GM18511 (cell line): Measurements from ENCODE around the gene SLC27A1.
A peak's percentile ranks its signal among the peaks of the same experiment; 100 is the strongest.
"Not testable (repeated sequence)": the region's sequence is repeated elsewhere in the genome, so short reads cannot be mapped to it uniquely, and the experiment has no call there.

ENCODE experiments used
- ATAC-seq: cut with Tn5 transposase; IDR thresholded peaks from one replicate; pipeline ENCODE4 v1.9.1; 2021; ENCODE audit warnings: mild to moderate bottlenecking, moderate library complexity; ENCODE audit not compliant: unreplicated experiment

The SLC27A1 gene

GRCh38 chr19:17510220-17510993 is 40.1 kb downstream of the SLC27A1 start:
- ATAC-seq: no peak

DNA sequence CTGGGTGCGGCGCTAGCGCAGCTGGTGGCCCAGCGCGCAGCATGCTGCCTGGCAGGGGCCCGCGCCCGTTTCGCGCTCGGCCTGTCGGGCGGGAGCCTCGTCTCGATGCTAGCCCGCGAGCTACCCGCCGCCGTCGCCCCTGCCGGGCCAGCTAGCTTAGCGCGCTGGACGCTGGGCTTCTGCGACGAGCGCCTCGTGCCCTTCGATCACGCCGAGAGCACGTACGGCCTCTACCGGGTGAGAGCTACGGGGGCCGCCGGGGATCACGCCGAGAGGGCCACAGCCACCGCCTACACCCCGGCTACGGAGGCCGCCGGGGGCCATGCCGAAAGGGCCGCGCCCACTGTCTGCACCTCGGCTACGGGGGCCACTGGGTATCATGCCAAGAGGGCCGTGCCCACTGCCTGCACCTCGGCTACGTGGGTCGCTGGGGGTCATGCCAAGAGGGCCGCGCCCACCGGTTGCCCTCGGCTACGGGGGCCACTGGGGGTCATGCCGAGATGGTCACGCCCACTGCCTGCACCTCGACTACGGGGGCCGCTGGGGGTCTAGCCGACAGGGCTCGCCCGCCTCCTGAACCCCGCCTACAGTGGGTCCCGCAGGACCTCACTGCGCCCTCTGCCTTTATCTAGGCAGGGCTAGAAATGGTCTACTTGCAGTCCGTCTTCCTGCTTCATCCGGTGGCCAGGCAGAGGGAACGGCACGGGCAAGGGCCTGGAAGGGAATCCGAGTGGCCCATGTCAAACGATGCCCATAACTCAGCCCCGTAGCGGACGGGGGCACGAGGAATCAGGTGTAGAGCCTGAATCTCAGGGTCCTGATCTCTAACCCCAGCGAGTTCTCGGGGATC is 41.6 kb downstream of the SLC27A1 start:
- ATAC-seq: peak; percentile 74

DNA sequence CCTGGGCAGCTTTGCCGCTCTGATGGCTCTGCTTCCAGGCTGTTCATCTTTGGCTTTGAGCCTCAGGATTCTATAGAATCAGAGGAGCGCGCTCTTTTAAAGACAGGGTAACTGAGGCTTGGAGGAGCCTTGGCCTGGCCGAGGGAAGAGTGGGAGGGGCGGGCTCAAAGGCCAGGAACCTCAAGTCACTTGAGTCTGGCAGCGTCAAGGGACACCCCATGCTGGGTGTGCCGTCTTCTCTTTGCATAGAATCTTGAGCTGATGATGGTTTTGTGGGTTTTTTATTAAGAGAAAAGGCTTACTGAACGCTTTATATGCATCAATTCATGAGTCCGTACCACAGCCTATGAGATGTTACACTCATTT is 42.2 kb downstream of the SLC27A1 start:
- ATAC-seq: no peak

GRCh38 chr19:17515408-17516149 is 45.3 kb downstream of the SLC27A1 start:
- ATAC-seq: no peak

GRCh38 chr19:17517898-17518297 is 47.6 kb downstream of the SLC27A1 start:
- ATAC-seq: no peak

- not testable (repeated sequence) for ATAC-seq
Observed at GRCh38 chr19:17518654-17519053, 48.3 kb downstream of the SLC27A1 start.

DNA sequence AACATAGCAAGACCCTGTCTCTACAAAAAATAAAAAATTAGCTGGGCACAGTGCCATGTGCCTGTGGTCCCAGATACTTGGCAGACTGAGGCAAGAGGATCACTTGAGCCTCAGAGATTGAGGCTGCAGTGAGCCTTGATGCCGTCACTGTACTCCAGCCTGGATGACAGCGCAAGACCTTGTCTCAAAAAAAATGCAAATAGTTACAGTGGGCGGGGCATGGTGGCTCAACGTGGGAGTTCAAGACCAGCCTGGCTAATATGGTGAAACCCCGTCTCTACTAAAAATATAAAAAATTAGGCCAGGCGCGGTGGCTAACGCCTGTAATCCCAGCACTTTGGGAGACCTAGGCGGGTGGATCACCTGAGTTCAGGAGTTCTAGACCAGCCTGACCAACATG is 49.6 kb downstream of the SLC27A1 start:
- ATAC-seq: no peak

- ATAC-seq: no peak
Observed at GRCh38 chr19:17520865-17521264, 50.5 kb downstream of the SLC27A1 start.

DNA sequence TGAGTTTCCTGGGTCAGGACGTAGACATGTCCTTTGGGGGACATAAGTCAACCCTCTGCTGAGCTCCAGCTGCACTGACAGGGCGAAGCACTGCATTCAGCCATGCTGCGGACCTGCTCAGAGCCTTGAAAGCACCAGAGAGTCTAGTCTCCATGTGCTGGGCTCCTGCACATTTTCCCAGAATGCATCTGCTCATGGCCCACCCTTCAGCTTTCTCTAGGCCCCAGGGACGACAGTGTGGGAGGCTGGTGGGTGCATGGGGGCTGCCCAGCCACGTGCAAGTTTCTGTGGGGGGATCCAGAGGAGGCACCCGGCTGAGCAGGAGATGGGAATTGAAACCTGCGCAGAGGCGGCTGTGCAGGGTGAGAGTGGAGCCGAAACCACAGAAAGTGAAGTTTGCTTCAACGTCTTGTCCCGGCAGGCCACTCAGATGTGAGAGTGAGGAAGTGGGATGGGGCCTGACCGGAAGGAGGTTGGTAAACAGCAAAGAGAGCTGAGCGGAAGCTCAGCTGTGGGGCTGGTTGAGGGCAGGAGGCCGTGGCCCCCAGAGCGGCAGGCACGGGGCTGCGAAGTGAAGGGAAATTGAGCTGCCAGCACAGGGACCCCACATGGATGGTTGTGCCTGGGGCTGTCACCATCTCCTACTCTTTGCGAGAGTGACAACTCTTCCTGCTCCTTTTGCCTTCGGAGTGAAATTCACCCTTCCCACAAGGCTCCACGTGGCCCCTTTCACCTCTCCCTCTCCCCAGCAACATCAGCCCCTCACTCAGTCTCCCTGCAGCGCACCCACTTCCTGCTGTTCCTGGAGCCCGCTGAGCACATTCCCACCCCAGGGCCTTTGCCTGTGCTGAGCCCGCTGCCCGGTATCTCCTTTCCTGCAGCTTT is 52.9 kb downstream of the SLC27A1 start:
- ATAC-seq: peak; percentile 85

DNA sequence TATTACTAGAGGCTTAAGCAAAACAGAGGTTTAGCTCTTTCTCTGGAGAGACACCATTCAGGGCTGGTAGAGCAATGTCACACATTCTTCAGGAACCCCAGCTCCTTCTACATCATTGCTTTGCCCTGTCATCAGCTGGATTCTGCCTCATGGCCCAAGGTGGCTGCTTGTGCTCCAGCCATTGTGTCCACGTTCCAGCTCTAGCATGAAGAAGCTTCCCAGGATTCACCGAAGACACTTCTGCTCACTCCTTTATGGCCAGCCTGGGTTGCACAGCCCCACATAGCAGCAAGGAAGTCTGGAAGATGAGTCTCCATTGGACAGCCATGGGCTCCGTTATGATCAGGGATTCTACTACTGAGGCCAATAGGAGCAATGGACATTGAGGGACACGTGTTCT is 54.3 kb downstream of the SLC27A1 start:
- ATAC-seq: no peak

GRCh38 chr19:17525141-17525540 is 54.8 kb downstream of the SLC27A1 start:
- no peak for ATAC-seq

DNA sequence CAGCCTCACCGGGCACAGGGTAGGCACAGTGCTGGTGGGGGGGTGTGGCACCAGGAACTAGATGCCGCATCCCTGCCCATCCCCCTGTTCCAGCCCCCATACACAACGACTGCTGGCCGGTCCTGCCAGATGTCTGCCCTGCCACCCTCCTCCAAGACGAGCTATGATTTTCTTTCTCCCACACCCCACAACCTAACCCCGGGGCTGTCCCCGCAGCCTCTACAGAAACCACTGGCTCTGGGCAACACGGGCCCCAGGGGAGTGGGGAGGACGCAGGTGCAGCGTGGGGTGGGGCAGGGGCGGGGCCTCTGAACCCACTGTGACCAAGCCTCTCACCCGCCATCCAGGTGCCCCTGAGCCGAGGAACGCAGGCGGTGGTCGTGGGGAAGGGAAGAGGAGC is 56.6 kb downstream of the SLC27A1 start:
- ATAC-seq: no peak

DNA sequence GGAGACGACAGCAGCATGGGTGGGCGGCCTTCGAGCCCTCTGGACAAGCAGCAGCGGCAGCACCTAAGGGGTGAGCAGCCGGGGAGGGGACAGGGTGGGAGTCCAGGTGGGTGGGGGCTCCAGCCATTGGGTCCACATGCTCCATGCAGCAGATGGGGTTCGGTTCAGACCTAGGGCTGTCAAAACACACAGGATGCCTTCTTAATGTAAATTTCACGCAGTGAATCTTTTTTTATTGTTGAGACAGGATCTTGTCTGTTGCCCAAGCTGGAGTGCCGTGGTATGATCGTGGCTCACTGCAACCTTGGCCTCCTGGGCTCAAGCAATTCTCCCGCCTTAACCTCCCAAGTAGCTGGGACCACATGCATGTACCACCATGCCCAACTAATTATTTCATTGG is 57.0 kb downstream of the SLC27A1 start:
- ATAC-seq: no peak

DNA sequence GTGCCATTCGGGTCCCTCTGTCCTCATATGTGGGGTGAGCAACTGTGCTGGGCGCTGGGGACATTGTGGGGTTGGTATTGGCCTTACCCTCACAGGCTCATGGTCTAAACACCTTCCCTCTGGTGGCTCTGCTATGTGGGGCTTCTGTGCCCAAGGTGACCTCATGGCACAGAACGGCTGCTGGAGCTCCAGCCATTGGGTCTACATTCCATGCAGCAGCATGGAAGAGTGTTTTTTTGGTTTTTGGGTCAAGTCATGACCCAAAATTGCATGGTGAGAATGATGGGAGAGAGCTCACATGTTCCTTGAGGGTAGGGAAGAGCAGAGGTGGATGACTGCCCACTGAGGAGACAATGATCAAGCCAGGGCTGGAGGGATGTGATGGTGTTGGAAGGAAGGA is 58.3 kb downstream of the SLC27A1 start:
- no peak for ATAC-seq

- ATAC-seq: no peak
Observed at GRCh38 chr19:17529239-17530158, 59.2 kb downstream of the SLC27A1 start.

DNA sequence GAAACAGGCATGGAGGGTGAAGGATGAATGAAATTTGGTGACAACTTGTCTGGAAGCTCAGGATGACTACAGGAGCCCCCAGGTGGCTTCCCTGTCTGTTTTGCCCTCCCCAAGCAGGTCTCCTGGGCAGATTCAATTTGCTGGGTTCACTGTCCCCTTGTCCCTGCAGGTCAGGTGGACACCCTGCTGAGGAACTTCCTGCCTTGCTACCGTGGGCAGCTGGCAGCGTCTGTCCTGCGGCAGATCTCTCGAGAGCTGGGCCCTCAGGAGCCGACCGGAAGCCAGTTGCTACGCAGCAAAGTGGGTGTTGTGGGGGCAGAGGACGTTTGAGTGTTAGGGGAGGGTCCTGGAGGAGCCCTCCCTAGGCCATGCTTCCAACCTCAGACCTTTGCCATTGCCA is 60.3 kb downstream of the SLC27A1 start:
- no peak for ATAC-seq

DNA sequence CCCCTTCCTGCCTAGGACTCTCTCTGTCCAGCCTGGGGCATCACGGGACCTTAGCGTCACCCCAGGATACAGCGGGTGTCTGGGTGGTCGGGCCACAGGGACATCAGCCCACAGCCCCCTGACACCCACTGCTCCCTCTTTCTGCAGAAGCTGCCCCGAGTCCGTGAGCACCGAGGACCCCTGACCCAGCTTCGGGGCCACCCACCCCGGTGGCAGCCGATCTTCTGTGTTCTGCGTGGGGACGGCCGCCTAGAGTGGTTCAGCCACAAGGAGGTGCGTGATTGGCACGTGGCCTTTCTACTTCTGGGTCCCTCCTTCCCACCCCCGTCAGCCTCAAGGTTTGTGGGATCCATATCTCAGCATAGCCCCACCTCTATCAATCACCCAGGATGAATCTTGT is 61.8 kb downstream of the SLC27A1 start:
- ATAC-seq: no peak

- ATAC-seq: no peak
Observed at GRCh38 chr19:17532557-17532956, 62.2 kb downstream of the SLC27A1 start.

DNA sequence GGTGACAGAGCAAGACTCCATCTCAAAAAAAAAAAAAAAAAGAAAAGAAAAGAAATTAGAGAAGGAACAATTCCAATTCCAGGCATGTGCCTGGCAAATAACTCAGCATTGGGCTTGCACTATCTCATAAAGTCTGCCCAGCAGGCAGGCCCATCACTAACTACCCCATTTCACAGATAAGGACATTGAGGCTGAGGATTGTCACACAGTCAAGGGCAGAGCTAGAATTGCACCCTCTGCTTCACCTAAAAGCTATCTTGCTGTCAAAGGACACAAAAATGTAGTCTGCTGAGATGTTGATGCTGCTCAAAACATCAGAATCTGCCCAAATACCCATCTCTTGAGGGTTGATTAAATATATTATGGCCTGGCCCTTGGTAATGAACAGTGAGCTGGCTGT is 64.4 kb downstream of the SLC27A1 start:
- no peak for ATAC-seq

DNA sequence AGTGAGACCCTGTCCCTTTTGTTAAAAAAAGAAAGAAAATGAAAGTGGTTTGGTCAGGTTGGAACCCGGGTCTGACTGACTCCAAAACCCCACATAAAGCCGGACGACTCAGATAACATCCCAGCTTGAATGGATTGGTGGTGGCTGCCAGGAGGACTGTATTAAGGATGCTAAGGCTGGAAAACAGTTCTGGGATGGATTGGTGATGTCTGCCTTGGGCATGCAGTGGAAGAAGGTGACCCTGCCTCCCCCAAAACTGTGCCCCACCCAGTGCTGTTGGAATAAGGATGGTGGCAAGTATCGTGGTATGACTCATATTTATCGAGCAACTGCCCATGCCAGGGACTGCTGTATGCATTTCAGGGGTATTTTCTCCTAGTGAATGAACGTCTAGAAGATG is 66.6 kb downstream of the SLC27A1 start:
- ATAC-seq: no peak
